PC-3 (cell line): ENCODE data around the gene ATP12A.

Experiments
- EZH2 ChIP-seq: fragments of 300-600 bp; sonication (generic); IDR thresholded peaks from one replicate; pipeline ENCODE4 v1.6.1; 2017; ENCODE audit warnings: antibody characterized with exemption, mild to moderate bottlenecking, low read length; ENCODE audit not compliant: unreplicated experiment
- EZH2phosphoT487 ChIP-seq: fragments of 300-600 bp; sonication (generic); IDR thresholded peaks from 2 replicates; pipeline ENCODE4 v1.6.1; 2018; ENCODE audit warnings: mild to moderate bottlenecking, antibody characterized with exemption, low read length, borderline replicate concordance
- TF ChIP-seq, protein P1 (sequence below): fragments of 300-600 bp; sonication (generic); conservative IDR thresholded peaks from 2 replicates; pipeline ENCODE4 v1.5.1; 2017; ENCODE audit warnings: antibody characterized with exemption, low read depth, mild to moderate bottlenecking, low read length

DNA sequence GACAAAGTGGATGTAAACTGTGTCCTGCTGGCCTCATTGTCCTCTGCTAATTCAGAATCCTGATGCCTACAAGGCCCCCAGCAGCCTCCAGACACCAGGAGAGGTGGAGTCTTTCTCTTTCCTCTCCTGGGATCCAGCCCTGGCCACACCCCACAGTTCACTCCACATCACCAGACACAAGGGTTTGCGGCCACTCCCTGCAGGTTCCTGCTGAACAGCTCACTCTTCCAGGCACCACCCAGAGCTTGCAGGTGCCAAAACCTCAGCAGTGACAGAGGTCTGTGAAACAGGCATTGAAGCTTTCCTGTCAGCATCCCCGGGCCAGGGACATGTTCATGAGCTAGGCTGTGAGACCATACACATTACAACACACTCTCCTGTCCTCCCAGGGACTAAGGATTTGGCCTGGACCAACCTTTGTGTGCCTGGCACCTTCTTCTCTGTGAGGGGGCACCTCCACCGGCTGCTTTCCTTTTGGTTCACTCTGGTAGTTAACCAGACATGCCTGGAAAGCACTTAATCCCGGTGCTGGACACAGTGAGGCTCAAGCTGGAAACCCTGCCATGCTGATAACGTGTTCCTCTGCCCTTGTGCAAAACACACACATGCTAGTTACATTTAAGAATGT lies 11.1 kb upstream of the ATP12A start:
- TF ChIP-seq, protein P1, sequence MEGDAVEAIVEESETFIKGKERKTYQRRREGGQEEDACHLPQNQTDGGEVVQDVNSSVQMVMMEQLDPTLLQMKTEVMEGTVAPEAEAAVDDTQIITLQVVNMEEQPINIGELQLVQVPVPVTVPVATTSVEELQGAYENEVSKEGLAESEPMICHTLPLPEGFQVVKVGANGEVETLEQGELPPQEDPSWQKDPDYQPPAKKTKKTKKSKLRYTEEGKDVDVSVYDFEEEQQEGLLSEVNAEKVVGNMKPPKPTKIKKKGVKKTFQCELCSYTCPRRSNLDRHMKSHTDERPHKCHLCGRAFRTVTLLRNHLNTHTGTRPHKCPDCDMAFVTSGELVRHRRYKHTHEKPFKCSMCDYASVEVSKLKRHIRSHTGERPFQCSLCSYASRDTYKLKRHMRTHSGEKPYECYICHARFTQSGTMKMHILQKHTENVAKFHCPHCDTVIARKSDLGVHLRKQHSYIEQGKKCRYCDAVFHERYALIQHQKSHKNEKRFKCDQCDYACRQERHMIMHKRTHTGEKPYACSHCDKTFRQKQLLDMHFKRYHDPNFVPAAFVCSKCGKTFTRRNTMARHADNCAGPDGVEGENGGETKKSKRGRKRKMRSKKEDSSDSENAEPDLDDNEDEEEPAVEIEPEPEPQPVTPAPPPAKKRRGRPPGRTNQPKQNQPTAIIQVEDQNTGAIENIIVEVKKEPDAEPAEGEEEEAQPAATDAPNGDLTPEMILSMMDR, result no peak
- TF ChIP-seq EZH2, result no peak
- TF ChIP-seq EZH2phosphoT487, result no peak
